Skin epidermis (tissue), 12 donors: Measurements from ENCODE around the gene TTLL5.
A peak's percentile ranks its signal among the peaks of the same experiment; 100 is the strongest.

Source experiments
- H3K27ac ChIP-seq, 21 experiments: fragments of 200-600 bp; sonication (generic) in 11 of 21; one replicate each; pipeline ENCODE4 v1.5.0; 2020; ENCODE audit warnings: mild to moderate bottlenecking in 3 of 21, inconsistent platforms in 2 of 21, moderate library complexity in 2 of 21
- H3K4me3 ChIP-seq, 7 experiments: fragments of 200-600 bp; sonication (generic) in 2 of 7; one replicate each; pipeline ENCODE4 v1.5.0; 2020; ENCODE audit warnings: inconsistent platforms in 2 of 7, mild to moderate bottlenecking in 2 of 7, moderate library complexity in 1 of 7

TTLL5 gene

DNA sequence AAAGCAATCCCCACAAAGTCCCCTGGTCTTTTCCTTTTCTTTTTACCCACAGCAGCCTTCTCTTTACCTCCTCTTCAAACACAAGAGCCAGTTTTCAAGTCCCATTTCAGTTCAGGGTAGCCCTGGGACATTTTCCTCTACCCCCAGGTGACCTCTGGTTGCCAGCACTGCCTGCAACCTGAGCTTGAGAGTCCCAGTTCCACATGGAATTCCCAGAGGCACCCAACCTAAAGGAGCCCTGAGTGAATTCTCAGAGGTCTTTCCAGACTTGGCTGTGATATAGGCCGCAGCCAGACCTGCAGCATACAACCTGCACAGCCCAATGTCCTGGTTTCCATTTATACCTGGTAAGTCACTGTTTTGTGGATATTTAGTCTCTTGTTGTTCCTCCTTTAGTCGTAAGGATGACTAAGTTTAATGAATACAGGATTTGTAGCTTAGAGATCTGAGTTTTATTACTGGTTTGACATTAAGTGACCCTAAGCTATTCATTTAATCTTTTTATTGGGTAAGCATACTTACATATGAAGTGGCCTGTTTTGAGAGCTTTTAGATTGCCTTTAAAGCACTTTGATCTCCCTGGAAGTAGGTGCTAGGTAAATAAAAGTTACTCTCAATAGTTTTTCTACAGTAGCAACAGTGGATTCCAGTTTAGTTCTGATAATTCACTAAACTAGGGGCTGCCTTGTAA lies 160.9 kb downstream of the TTLL5 start:
- Histone ChIP-seq H3K27ac (peak overlapping the region in 16 of 21 experiments; percentile 0 to 90 (median 54)), H3K4me3 (no peak overlapping the region)

DNA sequence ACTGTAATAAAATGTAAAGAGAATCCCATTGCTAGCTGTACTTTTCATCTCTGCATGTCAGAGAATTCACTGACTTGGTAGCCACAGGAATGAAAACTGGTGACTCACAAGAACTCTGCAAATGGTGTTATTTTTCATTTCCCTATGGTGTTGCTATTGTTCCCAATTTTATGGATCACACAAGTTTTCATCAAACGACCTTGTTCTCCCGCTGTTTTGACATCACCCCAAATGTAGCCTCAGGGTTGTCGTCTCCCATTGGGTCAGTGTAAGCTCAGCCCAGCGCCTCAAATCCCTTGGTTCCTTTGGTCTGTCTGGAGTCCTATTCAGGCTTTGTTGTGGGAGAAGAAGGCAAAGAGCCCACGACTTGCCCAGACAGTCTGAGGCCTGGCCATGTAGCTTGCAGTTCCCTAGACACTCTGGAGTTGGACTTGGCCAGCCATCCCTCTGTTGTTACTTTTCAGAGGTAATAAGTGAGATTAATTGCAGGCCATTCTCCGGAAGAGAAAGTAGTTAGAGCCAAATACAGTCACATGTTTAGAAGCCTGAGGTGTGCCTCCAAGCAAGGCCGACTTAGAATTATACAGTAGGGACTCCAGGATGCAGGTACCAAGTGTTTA lies 161.6 kb downstream of the TTLL5 start:
- Histone ChIP-seq H3K4me3 (no peak overlapping the region), H3K27ac (peak overlapping the region in 18 of 21 experiments; percentile 0 to 90 (median 56))

DNA sequence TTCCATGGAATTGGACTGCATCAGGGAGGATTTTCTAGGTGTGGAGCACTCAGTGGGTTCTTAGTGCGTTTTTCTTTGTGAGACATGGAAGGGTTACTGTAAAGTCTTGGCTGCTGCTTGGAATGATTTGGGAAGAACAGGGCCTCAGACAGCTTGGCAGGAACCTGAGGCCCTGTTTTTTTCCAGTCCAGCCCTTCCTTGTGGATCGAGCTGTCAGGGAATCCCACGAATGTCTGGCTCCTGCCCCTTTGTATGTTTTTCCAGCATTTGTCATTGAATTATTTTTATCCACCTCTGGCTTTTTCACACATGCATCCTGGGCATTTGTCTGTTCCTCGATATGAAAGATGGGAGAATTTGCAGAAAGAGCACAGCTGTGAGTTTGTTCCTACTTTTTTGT lies 162.3 kb downstream of the TTLL5 start:
- Histone ChIP-seq H3K27ac (peak overlapping the region in 17 of 21 experiments; percentile 0 to 90 (median 54)), H3K4me3 (no peak overlapping the region)

DNA sequence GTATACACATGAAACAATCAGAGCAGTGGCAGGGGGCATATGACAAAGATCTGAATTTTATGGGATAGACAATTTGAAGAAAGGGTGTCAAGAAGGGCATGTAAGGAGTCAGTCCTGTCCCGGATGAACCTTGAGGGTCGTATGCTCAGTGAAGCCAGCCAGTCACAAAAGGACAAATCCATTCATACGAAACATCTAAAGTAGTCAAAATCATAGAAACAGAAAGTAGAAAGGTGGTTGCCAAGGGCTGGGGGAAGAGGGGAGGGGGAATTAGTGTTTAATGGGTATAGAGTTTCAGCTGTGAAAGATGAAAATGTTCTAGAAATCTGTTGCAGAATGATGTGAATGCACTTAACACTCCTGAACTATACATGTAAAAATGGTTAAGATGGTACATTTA lies 163.3 kb downstream of the TTLL5 start:
- Histone ChIP-seq H3K4me3 (no peak overlapping the region), H3K27ac (peak overlapping the region in 9 of 21 experiments; percentile 2 to 90 (median 54))

DNA sequence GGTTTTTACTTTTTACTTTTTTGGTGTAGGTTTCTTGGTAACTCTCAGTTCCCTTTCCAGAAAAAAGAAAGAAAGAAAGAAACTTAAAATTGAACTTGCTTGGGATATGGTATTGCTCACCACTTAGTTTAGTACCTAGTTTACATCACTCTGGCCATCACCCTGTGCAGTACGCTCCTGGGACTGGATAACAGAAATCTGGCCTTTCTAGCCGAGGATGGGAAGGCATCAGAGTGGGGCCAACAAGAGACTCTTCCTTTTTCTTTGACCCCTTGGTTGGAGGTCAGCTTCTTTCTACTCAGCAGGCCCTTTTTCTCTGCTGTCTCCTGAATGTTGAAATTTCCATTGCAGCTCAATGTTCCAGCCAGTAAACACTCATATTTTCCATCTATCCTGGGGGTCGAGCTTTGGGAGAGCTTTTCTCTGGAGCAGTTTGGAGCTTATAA lies 164.1 kb downstream of the TTLL5 start:
- Histone ChIP-seq H3K27ac (peak overlapping the region in 13 of 21 experiments; percentile 2 to 90 (median 54)), H3K4me3 (no peak overlapping the region)

DNA sequence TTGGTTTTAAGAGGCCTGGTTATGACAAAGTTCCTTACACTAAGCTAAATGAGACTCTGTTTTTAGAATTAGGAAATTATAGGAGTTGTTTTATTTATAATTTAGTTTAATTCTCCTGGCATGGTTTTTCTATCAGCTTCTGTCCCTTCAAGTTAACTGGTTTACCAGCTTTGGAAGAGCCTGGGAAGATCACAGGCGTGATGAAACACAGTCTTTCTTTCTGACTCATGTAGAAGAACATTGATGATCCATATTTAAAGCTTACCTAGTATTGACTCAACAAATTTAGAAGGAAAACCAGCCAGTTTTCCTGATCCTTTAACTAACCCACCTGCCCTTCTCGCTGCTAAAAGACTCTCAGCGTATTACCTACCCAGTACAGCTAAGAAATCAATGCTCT lies 165.6 kb downstream of the TTLL5 start:
- H3K27ac ChIP-seq, result peak overlapping the region in 3 of 21 experiments; percentile 66 to 90 (median 82)

DNA sequence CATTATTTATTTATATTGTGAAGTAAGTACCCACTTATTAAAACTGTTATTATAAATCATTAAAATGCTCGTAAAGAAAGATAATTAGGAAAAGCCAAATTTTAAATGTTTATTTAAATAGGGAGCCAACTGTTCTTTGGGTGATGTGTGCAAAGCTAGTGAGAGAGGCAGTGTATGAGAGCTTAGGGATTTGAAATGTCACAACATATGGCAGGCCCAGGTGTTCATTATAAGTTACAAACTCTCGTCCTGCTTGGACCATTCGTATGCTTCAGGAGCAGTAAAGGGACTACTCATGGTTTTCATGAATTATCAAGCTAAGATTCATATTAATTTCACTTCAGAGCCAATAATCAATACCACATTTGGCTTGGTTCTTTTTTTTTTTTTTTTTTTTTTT lies 166.3 kb downstream of the TTLL5 start:
- Histone ChIP-seq H3K4me3 (no peak overlapping the region), H3K27ac (peak overlapping the region in 2 of 21 experiments; percentile 66 to 90)

More for the DNA sequence above, 165.6 kb downstream of the TTLL5 start:
- H3K4me3 ChIP-seq, result no peak overlapping the region

DNA sequence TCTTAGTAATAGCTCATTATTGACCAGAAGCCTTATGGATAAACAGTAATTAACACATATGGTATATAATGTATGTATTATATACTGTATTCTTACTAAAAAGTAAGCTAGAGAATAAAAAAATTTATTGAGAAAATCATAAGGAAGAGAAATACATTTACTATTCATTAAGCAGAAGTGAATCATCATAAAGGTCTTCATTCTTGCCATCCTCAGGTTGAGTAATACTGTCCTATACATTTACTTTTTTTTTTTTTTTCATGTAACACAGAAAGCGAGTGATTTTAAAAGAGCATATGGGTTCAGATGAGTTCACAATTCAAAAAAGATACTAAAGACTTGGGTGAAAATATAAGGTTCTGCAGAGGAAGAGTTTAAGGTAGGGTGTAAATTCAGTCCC lies 168.3 kb downstream of the TTLL5 start:
- no peak overlapping the region for H3K4me3 ChIP-seq
- no peak overlapping the region for H3K27ac ChIP-seq

DNA sequence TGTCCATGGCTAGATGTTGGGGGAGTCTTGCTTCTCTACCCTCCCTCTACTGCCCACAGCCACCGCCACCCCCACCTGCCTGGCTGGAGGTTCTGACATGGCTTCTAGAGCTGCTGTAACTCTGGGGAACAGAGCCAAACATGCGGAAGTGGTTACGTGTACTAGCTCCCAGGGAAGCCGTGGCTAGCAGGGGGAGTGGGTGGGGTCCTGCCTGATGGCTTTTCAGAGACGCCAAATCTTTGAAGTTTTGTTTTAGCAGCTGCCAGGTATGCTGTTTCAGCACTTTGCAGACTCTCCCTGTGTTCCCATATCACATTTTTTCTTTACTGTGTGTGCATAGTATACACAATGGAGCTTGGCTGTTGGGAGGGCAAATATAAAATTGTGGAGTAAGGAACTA lies 170.4 kb downstream of the TTLL5 start:
- Histone ChIP-seq H3K4me3 (no peak overlapping the region), H3K27ac (peak overlapping the region in 10 of 21 experiments; percentile 28 to 83 (median 57))

DNA sequence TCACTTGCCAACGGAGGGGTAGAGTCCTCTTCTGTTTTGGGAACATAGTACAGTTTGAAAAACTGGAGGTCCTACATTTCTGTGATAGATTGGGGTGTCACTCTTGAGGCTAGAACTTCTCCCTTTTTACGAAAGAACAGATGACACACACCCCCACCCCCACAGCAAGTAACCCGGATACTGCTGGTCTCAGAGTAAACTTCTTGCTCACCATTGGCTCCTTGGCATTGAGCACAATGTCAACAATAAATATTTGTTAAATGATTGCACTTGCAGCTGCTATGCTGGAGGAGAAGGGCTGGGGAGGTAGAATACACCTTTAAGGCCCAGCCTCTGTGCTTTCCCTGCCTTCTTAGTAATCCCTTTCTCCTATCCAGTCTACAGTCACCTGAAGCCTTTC lies 170.9 kb downstream of the TTLL5 start:
- no peak overlapping the region for H3K4me3 ChIP-seq
- peak overlapping the region in 11 of 21 experiments; percentile 4 to 83 (median 54) for H3K27ac ChIP-seq

DNA sequence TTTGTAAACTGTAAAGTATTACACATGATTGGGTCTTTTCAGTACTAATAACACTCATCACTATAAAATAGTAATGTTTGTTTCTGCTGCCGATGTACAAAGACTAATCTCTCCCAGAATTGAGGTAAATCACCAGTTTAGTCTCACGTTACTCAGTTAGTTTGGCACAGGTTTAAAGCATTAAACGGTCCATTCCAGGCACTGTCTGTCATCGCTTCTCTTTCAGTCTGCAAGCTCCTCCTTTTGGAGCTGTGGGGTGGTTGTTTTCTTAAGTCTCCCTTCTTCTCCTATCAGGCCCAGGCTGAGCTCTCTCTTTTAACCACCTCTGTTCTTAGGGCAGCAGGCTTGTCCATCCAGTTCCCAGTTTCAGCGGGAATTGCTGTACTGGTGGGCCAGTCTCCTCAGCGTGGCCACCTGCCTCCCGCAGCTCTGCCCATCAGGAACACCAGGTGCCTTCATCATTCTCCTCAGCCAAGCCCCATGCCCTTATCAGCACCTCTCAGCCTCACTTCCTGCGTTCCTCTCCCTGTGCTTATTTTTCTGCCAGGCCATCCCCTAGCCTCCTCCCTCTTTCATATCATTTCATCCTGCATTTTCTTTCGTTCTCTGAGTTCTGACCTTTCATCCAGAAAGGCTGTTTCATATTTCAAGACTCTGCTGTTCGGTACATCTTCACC lies 171.7 kb downstream of the TTLL5 start:
- peak overlapping the region in 7 of 21 experiments; percentile 50 to 83 (median 68) for H3K27ac ChIP-seq
- H3K4me3 ChIP-seq, result no peak overlapping the region

DNA sequence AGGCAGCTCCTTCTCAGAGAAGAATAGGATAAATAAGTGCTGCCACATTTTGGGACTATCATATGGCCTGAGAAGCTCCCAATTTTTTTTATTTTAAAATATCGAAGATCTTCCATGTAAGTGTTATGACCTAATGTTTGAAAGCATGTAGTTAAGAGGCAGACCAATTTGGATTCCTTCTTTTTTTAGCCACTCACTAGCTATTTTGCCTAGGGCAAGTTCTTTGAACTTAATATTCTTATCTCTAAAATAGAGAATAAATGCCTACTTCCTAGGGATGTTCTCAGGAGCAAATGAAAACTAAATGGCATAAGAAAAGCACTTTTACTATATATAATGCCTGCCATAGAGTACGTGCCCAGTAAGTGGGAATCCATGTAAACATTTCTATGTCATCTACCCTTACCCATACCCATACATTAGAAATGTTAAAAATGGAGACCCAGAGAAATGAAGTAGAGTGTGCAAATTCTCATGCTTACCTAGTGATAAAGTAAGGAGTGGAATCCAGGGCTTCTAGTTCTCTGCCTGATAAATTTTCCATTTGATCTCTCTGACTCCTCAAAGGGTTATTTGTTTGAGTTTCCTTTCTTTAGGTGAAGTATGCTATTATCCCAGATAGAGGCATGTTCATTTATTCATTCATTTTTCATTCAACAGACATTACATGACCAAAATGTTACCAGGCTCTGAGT lies 172.4 kb downstream of the TTLL5 start:
- Histone ChIP-seq H3K4me3 (no peak overlapping the region), H3K27ac (peak overlapping the region in 4 of 21 experiments; percentile 50 to 75 (median 70))

DNA sequence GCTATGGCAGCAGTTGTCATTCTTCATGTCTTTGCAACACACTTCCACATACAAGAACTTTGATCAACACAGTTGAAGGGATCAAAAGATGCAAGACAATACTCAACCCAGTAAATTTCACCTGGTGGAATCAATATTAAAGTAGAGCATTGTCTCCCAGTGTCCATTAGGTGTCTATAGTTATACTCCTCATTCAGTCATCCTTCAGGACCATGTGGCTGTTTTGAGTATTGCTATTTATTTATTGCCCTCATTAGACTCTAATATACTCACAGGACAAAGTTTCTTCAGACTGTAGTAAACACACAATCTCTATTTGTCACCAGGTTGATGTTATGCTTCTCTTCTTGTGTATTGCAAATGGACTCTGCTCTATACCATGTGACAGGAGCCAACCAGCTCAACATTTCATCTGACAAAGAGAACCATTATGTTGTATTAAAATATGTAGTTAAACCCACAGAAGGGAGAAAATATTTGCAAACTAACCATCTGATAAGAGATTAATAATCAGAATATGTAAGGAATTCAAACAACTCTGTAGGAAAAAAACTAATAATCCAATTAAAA lies 174.2 kb downstream of the TTLL5 start:
- Histone ChIP-seq H3K4me3 (no peak overlapping the region), H3K27ac (no peak overlapping the region)

DNA sequence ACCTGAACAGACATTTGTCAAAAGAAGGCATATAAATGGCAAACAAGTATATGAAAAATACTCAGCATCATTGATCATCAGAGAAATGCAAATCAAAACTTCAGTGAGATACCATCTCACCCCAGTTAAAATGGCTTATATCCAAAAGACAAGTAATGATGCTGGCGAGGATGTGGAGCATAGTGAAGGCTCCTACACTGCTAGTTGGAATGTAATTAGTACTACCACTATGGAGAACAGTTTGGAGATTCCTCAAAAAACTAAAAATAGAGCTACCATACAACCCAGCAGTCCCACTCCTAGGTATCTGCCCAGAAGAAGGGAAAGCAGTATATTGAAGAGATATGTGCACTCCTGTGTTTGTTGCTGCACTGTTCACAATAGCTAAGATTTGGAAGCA lies 174.7 kb downstream of the TTLL5 start:
- H3K27ac ChIP-seq, result no peak overlapping the region
- H3K4me3 ChIP-seq, result no peak overlapping the region

DNA sequence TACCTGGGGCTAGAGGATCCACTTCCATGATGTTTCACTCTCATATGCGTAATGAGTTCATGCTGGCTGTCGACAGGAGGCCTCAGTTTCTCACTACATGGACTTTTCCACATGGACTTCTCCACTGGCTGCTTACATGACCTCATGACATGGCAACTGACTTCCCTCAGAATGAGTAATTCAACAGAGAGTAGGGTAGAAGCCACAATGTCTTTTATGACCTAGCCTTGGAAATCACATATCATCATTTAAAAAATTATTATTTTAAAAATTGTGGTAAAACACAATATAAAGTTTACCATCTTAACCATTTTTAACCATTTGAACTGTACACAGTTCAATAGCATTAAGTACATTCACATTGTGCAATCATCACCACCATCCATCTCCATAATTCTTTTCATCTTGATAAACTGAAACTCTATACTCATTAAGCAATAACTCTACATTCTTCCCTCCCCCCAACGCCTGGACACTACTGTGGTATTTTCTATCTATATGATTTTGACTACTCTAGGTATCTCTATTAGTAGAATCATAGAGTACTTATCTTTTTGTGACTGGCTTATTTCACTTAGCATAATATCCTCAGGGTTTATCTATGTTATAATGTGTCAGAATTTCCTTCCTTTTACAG lies 176.2 kb downstream of the TTLL5 start:
- H3K27ac ChIP-seq, result no peak overlapping the region
- H3K4me3 ChIP-seq, result no peak overlapping the region

DNA sequence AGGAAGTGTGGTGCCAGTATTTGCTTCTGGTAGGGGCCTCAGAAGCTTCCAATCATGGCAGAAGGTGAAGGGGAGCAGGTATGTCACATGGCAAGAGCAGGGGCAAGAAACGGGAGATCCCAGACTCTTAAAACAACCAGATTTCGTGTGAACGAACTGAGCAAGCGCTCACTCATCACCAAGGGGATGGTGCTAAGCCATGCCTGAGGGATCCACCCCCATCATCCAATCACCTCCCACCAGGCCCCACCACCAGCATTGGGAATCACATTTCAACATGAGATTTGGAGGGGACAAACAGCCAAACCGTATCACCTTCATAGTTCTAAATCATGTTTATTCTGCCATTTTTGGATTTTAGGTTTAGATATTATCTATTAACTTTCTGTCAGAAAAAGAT lies 179.9 kb downstream of the TTLL5 start:
- no peak overlapping the region for H3K27ac ChIP-seq
- H3K4me3 ChIP-seq, result no peak overlapping the region

DNA sequence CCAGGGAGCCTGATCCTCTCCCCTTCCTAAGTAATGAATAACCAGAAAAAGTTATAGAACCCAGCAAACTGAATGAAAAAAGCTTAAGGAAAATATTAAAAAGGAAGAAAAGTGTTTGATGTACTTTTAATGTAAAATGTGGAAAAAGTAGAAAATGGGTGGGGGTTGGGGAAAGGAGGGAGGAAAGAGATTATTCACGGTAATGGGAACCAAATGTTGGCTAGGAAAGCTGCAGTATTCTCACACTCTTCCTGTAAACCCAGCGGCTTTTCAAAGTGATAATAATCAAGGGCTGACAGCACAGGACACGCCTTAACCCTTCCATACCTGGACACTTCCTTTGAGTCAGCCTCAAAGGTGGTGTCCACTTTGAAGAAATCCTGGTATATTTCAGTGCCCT lies 181.5 kb downstream of the TTLL5 start:
- Histone ChIP-seq H3K27ac (peak overlapping the region in 8 of 21 experiments; percentile 4 to 76 (median 52)), H3K4me3 (no peak overlapping the region)

DNA sequence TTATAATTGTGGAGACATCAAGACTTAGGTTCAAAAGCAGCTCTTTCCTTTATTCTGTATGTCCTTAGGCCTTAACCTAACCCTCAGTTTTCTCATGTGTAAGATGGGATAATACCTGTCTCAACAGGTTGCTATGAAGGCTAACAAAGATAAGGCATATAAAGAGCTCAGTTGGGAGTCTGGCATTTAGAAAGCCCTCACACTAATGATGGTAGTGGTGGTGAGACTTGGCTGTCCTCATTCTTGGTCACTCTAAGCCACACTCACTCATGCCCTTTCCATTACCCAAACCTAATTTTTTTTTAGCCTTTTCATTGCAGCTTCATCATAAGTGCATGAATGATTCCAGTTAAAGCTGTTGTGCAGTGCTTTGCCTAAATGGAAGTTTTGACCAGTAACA lies 183.4 kb downstream of the TTLL5 start:
- no peak overlapping the region for H3K4me3 ChIP-seq
- H3K27ac ChIP-seq, result peak overlapping the region in 1 of 21 experiments; percentile 48

DNA sequence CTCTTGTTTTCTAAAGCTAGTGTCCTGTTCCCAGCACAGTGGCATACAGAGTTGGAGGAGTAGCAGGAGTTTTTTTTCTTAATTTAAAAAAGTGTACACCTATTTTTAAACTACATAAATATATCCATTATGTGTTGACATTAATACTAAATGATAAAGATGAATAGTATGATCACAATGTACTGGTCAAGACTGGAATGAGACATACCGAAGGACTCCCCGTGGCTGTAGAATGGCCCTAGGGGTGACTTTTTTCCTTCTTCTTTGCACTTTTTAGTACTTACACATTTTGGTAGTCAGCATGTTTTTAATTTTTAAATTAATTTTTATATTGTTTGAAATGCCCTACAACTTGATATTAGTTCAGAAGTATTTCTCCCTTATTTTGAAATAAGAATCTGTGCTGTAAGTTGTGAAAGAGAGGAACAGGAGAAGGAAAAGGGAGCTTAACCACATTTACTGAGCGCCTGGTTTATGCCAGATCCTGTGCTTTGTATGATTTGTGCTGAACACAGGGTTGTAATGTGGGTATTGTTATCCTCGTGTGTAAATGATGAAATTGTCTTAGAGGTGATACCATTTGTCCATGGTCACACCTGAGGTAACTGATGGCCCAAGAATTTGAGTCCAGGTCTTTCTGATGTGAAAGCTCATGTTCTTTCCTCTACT lies 184.2 kb downstream of the TTLL5 start:
- Histone ChIP-seq H3K4me3 (no peak overlapping the region), H3K27ac (peak overlapping the region in 1 of 21 experiments; percentile 48)
